ENCODE data around the gene GLRX. TPM values are rescaled to one million over a fixed set of nuclear protein-coding genes. Genes with fewer than 3 reads are reported as not detected.

GLRX gene
- total and polyA plus RNA-seq, 10 of the 15 experiments (the other 5 are each of a cell fraction or from before 2014, with no cell fraction given) = 63.0 to 366 (median 186) TPM

- no peak for TF ChIP-seq ZBTB40 (IDR thresholded peaks at IDR 0.05; ENCODE audit: borderline replicate concordance)
- TF ChIP-seq NFIC (IDR thresholded peaks at IDR 0.05; ENCODE audit: low read depth, low read length) = no peak
- no peak for TF ChIP-seq TCF3 (IDR thresholded peaks at IDR 0.05; ENCODE audit: borderline replicate concordance, insufficient read depth, low read depth, low read length)
- TF ChIP-seq PKNOX1 (IDR thresholded peaks at IDR 0.05) = no peak
- TF ChIP-seq IRF3 (IDR thresholded peaks at IDR 0.05) = no peak
- peak; percentile 96 for TF ChIP-seq MEF2B (IDR thresholded peaks at IDR 0.05; ENCODE audit: partially characterized antibody, poor library complexity, severe bottlenecking)
- TF ChIP-seq TAF1 (IDR thresholded peaks at IDR 0.05; ENCODE audit: borderline replicate concordance, low read depth, low read length) = peak; percentile 48; the same call in 1 of the 2 replicates
- TF ChIP-seq SMAD5 (IDR thresholded peaks at IDR 0.05; ENCODE audit: low read depth) = peak; percentile 27; the same call in 1 of the 2 replicates
- TF ChIP-seq BRCA1 (IDR thresholded peaks at IDR 0.05; ENCODE audit: low read depth, low read length) = no peak
- TF ChIP-seq PAX5 (IDR thresholded peaks at IDR 0.05; ENCODE audit: borderline replicate concordance, low read depth, low read length) = no peak
- TF ChIP-seq RELA (IDR thresholded peaks at IDR 0.05; ENCODE audit: borderline replicate concordance, partially characterized antibody) = no peak
- no peak for TF ChIP-seq BACH1 (IDR thresholded peaks at IDR 0.05; ENCODE audit: borderline replicate concordance)
- peak; percentile 38; the same call in 1 of the 2 replicates for TF ChIP-seq NBN (IDR thresholded peaks at IDR 0.05)
- TF ChIP-seq EP300 (IDR thresholded peaks at IDR 0.05; ENCODE audit: borderline replicate concordance in 1 of 2, control insufficient read depth in 1 of 2, low read depth in 2 of 2, low read length in 2 of 2) = no peak
- TF ChIP-seq NFXL1 (IDR thresholded peaks at IDR 0.05; ENCODE audit: borderline replicate concordance) = no peak
- TF ChIP-seq SUPT20H (IDR thresholded peaks at IDR 0.05; ENCODE audit: borderline replicate concordance, control insufficient read depth, low read depth, low read length) = no peak
- no peak for TF ChIP-seq BMI1 (IDR thresholded peaks at IDR 0.05; ENCODE audit: borderline replicate concordance)
- 0 out of 2 replicates have a peak, but pooled peaks have one; percentile 23 for TF ChIP-seq WRNIP1 (IDR thresholded peaks at IDR 0.05; ENCODE audit: borderline replicate concordance, low read depth, low read length)
- TF ChIP-seq EED (IDR thresholded peaks at IDR 0.05; ENCODE audit: low read depth) = 0 out of 2 replicates have a peak, but pooled peaks have one; percentile 4
- TF ChIP-seq JUND (IDR thresholded peaks at IDR 0.05; ENCODE audit: low read depth, low read length) = no peak
- TF ChIP-seq MEF2A (IDR thresholded peaks at IDR 0.05; ENCODE audit: insufficient read depth, low read depth, low read length) = no peak
- TF ChIP-seq MXI1 (IDR thresholded peaks at IDR 0.05; ENCODE audit: low read depth, low read length) = peak; percentile 57
- TF ChIP-seq KAT2A (conservative IDR thresholded peaks at IDR 0.05; ENCODE audit: control insufficient read depth, low read depth, low read length) = no peak
- TF ChIP-seq POLR2AphosphoS2 (IDR thresholded peaks at IDR 0.05; ENCODE audit: low read depth, low read length) = 0 out of 2 replicates have a peak, but pooled peaks have one; percentile 16
Measured at GRCh38 chr5:95822043-95822541, 434 bp downstream of the GLRX start (continued).
